Mammary epithelial cell (primary cell): Measurements from ENCODE around the gene ZSCAN20.

ENCODE experiments used
- CTCF ChIP-seq, 2 donors: IDR thresholded peaks in 1 of 2; conservative IDR thresholded peaks in 1 of 2; 2 replicates each; pipeline ENCODE4 v1.5.1; 2011 to 2012; ENCODE audit warnings: inconsistent platforms in 2 of 2, low read length in 2 of 2, mild to moderate bottlenecking in 2 of 2, control low read depth in 1 of 2, low read depth in 1 of 2; ENCODE audit not compliant: insufficient read depth in 1 of 2; ENCODE audit errors: extremely low read depth in 1 of 2
- EZH2 ChIP-seq: IDR thresholded peaks from 2 replicates; pipeline ENCODE4 v1.6.1; 2012; ENCODE audit warnings: low read length, inconsistent platforms, borderline replicate concordance

- no peak for TF ChIP-seq CTCF (conservative IDR thresholded peaks at IDR 0.05 in 1 of 2, IDR thresholded peaks at IDR 0.05 in 1 of 2; ENCODE audit: extremely low read depth in 1 of 2, insufficient read depth in 1 of 2, low read depth in 1 of 2, low read length in 2 of 2)
- TF ChIP-seq EZH2: no peak
Observed at GRCh38 chr1:33541966-33542365, 69.5 kb downstream of the ZSCAN20 start.
